Skeletal muscle cell (primary cell): Measurements from ENCODE around the gene MYT1.

Experiments
- DNase-seq: peaks from one replicate; pipeline ENCODE4 v3.0.0-alpha.2; 2010; ENCODE audit warnings: low read depth
- H3K4me3 ChIP-seq: 2 replicates; pipeline ENCODE4 v1.5.1; 2011; ENCODE audit warnings: low read depth, mild to moderate bottlenecking, control low read depth, low read length, moderate library complexity

MYT1 gene

DNA sequence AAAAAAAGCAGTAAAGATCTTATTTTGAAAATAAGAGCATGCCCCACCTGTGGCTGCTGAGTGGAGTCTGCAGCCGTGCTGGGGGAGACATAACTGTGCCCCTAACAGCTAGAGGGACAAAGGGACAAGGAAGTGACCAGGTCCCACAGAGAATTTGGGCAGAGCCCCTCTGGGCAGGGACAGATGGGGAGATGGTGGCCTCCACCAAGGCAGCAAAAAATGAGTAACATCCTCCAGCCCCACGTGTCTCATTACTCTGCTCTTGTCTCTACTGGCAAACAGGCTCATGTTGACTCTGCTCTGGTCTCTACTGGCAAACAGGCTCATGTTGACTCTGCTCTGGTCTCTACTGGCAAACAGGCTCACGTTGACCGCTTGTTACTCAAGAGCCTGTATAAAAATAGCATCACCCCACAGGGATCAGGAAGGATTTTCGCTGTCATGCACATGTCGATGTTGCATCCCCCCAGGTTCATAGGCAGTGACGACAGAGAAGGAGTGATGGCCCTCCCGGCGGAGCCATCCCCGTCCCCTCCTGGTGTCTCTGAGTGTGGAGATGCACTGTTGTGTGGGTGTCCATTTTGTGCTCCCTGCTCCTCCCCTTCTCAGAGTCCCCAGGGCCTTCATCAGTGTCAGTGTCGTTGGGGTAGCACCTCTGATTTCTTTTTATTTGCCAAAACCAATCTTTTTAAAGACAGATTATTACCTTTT, 74.0 kb downstream of the MYT1 start:
- H3K4me3 ChIP-seq, result no peak overlapping the region
- no peak for DNase-seq

DNA sequence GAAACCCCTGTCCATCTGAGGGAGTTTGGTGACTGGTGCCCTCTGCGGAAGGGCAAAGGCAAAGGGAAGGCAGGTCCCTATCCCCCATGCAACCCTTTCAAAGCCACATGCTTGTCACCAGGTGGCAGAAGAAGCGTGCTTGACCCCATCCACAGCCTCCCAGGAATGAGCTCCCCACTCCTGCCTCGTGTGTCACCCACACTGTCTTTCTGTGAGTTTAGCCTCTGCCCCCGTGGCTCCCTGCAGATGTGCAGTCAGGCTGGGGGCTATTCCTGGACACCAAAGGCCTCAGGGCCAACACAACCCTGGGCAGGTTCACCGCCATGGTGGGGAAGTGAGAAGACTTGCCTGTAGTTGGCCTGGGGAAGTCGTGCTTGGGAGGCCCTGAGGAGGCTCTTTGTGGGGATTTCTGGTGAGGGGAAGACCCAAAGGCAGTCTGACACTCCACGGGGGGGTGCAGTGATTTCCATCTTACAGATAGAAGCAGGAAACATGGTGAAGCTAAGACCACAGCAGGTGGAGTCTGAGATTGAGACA, 74.7 kb downstream of the MYT1 start:
- no peak overlapping the region for H3K4me3 ChIP-seq

DNA sequence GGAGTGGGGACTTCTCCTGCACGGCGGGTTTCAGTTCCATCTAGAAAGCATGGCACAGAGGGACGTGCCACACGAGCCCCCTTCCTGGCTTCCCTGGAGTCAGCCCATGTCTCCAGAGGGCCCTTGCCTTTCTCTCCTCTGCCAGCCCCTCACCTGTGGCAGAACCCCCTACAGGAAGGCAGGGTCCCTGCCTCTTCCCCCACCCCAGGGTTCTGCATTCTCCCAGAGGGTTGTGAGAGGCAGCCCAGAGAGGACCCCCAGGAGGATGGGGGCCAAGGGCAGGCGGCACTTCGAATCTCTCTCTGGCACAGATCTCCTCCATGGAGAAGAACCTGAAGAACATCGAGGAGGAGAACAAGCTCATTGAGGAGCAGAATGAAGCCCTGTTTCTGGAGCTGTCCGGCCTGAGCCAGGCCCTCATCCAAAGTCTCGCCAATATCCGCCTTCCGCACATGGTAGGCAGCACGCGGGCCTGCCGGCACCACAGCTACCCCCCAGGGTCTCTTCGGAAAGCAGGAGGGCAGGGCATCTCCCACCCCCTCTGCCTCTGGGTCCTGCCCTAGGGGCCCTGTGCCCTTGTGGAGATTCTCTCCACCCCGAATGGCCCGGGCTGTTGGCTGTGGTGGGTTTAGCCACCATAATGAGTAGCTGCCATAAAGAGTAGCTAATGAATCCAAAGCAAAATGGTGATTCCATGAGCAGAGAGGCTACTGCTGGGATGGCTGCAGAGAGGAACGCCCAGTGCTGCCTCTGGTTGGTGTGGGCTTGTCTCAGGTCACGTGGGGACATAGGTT, 75.4 kb downstream of the MYT1 start:
- no peak overlapping the region for H3K4me3 ChIP-seq
- no peak for DNase-seq

More for the DNA sequence above, 74.7 kb downstream of the MYT1 start:
- no peak for DNase-seq

DNA sequence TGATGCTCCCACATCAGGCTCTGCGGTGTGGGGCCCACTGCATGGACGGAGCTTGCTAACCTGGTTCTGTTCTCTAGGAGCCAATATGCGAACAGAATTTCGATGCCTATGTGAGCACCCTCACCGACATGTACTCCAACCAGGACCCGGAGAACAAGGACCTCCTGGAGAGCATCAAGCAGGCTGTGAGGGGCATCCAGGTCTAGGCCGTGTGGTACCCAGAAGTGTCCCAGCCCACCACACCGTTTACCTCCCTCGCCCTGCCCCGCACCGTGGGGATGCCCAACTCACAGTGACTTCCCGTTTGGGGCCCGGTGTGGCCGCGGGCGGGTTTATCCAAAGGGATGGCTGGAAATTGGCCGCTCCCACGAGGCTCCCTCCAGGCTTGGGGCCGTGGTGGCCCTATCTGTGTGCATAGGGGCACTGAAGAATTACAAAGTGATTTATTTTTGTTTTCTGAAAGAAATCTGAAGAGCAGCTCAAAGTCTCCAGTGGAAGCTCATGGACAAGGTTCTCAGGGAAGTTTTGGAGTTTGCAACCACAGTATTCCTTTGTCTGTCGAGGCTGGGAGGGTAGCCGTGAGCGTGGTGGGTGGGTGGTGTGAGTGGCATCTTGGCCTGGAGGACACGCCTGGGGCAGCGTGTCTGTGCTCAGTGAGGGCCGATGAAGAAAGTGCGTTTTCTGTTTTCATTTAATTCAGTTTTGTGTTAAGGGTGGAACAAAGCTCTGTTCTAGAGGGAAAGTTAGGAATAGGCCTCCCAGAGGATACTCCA, 76.2 kb downstream of the MYT1 start:
- DNase-seq, result no peak
- no peak overlapping the region for H3K4me3 ChIP-seq

DNA sequence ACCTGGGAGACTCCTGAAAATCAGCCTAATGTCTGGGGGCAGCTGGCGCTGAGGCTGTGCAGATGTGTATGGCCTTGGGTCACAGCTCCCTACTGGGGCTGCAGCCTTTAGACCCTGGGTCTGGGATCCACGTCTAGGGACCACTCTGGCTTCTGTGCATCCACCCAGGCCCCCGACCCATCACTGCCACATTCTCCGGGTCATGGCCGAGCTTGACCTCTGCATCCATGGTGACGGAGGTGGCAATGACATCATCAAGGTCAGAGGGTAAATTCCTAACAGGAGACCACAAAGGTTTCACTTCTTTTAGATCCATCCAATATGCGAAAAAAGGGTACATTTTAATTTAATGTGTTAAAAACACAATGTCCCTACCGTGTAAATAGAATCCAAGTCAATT, 76.8 kb downstream of the MYT1 start:
- H3K4me3 ChIP-seq, result no peak overlapping the region
- no peak for DNase-seq

DNA sequence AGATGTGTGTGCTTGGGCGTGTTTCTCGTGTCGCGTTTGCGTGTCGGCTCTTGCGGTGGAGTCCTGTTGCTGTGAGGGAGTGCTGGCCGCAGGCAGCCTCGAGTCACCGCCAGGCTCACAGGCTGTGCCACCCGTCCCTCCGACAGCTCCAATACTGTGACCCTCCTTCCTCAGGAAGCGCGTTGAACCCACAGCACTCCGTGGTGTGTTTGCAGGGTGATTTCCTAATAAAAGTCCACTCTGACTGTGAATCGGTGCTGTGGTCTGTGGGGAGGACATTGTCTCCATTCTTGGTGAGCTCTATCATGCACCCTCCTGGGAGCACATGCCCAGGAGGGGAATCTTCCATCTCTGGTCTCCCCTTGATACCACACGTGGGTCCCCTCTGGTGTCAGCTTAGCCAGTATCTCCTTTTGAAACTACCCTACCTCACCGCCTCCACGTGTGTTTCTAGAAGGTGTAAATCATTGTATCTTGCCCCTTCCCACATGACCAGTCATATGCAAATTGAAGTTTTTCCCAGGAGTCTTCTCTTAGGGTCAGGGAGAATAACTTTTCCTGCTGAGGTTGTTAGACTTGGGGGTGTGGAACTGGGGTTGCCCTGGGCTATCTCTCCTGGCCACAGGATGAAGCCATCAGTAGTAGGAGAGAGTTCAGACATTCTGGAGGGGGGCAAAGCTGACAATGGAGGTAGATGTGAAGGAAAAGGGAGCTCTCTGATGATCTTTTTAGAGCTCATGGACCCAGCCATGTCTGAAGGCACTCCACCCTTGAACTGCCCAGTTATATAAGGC, 77.9 kb downstream of the MYT1 start:
- no peak overlapping the region for H3K4me3 ChIP-seq
- no peak for DNase-seq

DNA sequence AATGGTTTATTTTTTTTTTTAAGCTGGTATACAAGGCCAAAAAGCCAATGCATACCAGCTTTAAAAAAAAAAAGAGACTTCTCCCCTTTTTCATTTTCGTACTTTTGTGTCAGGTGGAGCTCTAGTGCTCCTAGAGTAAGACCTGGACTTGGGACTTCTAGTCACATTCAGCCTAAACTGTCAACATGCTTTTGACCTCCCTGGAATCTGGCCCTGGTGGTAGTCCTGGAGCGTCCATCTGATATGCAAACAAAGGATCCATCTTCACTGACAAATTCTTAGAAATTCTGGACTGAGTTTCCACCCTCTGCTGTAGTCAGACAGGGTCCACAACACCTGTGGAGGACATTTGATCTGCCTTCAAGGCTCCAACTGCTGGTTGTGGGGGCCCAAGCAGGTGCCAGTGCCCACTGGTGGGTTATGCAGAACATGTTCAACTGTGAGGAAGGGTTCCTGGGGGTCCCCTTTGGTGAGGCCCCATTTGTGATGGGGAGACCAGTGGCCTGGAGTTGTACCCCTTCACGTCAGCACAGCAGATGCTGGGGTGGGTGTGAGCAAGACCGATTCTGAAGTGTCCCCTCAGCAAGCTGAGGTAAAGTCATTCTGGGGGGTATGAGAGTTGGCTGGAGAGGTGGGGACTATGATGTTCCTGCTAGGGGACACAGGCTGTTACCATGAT, 78.7 kb downstream of the MYT1 start:
- no peak for DNase-seq
- H3K4me3 ChIP-seq, result no peak overlapping the region

DNA sequence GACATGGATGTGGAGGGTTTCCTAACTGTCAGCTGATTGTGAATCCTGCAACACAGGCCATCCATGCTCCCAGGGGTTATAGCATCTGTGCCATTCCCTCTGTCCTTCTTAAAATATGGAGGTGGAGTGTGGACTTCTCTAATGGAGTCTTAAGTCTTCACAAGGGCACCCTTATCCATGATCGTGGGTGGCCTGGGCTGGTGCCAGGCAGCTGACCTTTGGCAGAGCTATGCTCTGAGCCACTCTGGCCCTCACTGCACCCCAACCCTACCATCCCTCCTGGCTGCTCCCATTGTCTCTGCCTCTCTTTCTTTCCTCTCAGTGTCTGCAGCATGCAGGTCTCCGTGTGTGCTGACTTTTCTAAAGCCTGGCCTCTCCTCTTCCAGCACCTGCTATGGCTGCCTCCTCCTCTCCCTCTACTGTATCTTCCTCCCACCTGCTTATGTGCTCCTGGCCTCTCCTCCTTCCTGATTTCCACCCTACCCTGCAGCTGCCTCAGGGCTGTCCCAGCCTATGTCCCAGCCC, 80.1 kb downstream of the MYT1 start:
- DNase-seq, result no peak
- H3K4me3 ChIP-seq, result no peak overlapping the region

DNA sequence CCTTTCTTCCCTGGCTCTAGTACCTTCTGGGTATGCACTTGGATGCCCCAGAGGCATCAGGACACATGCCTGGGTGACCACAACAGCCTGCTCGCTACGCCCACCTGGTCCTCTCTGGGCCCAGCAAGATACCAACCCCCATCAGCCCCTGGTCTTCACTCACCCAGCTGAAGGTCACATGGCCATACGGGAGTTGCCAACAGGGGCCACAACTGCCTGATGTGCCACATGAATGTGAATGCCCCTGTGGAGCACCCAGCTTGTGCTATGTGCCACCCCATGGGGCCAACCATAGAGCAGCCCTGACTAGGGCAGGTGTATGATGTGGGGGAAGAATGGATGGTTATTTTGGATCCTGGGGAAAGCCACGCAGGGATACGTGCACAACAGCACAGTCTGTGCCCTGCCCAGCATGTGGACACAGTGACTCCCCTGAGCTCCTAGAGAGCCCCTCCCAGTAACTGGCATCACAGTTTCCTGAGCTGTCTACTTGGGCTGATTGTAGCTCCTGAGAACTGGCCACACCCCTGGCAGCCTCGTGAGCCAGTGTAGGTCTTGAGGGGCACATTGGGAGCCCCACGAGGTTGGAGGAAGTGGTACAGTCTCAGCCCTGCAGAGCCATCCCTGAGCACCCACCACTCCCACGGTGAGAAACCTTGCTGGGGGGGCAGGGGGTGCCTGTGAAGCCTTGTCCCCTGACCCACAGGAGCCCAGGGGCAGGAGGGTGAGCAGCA, 80.8 kb downstream of the MYT1 start:
- no peak overlapping the region for H3K4me3 ChIP-seq
- no peak for DNase-seq

DNA sequence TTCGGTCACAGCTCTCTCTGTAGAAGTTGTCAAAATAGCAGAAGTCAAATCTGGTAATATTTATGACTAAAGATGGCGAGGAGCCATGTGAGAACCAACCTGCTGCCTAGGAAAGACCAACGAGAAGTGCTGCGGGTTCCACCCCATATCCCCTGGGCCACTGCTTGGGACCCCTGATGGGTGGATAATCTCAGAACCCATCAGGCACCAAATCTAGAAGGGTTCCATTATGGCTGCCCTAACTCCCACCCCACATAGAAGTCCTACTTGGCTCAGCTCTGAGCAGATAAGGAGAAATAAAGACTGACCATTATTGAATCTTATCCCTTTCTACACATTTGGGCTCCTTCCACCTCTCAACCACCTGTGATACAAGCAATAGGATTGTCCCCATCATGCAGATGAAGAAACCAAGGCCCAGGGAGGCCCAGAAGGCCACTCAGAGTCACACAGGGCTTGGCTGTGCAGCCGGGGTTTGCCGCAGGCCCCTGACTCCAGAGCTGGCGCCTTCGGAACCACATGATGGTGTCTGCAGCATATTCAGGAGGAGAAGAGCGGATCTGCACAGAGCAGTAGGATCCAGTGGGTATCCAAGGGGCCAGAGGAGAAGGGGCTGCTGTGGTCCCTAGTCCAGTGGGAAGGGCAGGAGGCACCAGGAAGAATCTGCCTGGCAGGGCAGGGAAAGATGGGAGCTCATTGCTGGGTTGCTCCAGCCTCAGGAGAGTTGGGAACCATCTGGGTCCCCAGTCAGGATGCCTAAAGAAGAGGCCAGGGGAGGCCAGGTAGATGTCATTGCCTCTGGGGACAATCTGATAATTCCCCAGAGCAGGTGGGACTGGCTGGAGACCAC, 81.7 kb downstream of the MYT1 start:
- DNase-seq, result no peak
- no peak overlapping the region for H3K4me3 ChIP-seq

DNA sequence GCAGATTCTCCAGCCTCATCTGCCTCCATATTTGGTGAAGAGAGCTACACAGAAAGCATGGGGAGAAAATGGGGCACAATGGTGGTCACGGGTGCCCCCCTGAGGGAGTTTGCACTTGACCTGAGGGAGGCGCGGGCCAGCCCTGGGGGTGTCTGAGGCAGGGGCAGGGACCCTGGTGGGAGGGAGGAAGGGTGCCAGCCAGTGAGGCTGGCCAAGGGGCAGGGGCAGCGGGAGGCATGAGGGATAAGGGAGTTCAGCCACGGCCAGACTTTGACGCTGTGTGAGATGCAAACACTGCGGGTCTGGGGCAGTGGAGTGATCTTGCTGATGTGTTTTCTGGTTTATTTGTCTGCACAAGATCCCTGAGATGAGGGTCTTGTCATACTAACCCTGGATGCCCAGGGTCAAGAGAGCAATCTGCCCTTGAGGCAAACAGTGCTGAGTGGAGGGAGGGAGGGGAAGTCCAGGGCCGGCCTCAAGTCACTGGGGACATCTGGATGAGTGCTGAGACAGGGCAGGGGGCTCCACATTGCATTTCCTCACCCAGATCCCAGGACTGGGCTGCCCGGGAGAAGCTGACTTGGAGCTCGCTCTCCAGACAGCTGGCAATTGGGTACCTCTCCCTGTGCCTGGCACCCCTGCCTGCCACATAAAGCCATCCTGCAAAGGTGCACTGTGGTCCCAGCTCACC, 82.5 kb downstream of the MYT1 start:
- DNase-seq, result no peak
- no peak overlapping the region for H3K4me3 ChIP-seq

DNA sequence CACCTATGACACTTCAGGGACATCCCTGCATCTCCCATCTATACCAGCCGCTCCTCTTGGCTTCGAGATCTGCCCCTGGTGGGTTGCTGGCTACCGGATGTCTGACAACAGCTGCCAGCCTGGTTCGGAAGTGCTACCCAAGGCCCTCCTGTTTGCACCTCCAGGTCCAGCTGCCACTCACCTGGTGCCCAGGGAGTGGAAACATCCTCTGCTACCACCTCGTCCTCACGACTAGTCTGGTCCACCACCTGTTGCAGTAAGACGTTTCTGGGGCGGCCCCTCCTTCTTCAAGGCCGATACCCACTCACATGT, 83.0 kb downstream of the MYT1 start:
- H3K4me3 ChIP-seq, result no peak overlapping the region
- DNase-seq, result no peak

DNA sequence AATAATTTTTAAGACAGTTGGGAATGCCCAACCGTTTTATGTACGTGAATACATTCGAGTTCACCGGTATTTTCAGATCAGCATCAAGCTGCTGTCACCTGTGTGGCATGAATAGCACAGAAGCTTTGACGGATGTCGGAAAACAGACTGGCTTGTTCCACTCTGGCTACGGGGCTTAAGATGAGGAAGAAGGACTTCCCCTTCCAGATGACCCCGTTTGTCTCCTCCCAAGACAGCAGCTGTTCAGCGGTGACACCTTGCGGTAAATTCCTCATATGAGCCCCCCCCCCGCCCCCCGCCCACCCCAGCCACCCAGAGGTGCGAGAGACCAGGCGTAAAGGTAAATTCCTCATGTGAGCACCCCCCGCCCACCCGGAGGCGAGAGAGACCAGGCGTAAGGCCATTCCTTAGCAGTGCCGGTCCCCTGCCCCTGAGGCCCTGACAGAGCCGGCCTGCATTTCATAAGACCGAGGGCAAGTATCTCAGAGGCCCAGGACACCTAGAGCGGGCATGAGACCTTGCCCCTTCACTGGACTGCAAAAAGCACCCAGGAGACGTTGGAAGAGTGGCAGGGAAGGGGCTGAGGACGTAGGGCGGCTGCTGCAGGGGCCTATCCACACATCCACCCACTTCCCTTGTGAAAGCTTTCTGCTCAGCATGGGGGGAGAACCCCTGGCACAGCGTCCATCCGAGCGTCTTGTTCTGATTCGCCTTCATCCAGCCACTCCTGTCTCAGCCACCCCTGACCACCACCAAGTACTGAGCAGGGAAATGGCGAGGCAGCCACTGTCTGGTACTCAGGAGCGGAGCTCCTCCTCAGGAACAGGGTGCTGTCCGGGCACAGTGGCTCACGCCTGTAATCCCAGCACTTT, 84.0 kb downstream of the MYT1 start:
- no peak overlapping the region for H3K4me3 ChIP-seq
- DNase-seq, result no peak

DNA sequence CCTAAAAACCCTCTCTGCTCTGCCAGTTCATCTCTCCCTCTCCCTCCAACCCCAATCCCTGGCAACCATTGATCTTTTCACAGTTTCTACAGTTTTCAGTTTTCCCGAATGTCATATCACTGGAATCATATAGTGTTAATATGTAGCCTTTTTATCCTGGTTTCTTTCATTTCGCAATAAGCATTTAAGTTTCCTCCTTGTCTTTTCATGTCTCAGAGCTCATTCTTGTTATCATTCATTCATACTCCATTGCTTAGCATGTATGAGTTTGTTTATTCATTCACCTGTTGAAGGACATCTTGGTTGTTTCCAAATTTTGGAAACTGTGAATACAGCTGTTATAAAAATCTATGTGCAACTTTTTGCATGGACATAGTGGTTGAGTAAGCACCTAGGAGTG, 85.8 kb downstream of the MYT1 start:
- DNase-seq, result no peak
- no peak overlapping the region for H3K4me3 ChIP-seq

DNA sequence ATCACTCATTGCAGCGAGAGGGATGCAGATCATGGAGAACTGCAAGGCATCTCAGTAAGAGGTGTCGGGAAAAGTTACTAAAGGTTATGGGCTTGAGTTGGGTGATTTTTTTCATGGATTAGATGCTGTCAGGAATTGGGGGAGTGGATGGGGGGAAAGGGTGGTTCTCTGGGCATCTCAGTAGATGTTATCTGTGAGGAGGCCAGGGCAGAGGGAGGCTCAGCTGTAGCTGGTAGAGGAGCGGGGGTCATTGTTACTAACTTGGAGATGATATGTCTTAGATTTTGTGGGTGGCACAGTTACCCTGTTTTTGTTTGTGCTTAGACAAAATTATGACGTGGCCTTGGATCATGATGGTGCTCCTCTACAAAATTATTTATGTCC, 88.7 kb downstream of the MYT1 start:
- no peak for DNase-seq
- no peak overlapping the region for H3K4me3 ChIP-seq

DNA sequence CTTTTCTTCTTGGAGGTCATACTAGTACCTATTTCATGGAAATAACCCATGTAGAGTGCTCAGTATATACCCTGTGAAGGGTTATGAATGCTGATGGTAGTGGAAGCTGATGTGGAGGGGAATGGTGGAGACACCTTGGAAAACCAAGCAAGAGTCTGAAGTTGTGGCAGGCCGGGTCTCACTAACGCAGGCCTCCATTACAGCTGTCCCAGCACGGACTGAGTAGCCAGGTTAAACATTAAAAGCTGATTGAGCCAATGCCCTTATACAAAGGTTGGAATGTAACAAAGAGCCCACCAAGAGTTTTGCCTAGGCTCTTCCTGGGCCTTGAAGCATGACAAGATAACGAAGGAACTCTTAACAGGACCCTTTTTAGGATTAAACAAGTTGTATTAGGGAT, 89.2 kb downstream of the MYT1 start:
- no peak for DNase-seq
- no peak overlapping the region for H3K4me3 ChIP-seq
